Measurements from ENCODE around the gene MAVS. TPM values are rescaled to one million over a fixed set of nuclear protein-coding genes. Genes with fewer than 3 reads are reported as not detected.
"Not testable (repeated sequence)": the region's sequence is repeated elsewhere in the genome, so short reads cannot be mapped to it uniquely, and the experiment has no call there.

Gene MAVS
- total and polyA plus RNA-seq, 2 donors: 13.8 to 21.5 TPM

DNA sequence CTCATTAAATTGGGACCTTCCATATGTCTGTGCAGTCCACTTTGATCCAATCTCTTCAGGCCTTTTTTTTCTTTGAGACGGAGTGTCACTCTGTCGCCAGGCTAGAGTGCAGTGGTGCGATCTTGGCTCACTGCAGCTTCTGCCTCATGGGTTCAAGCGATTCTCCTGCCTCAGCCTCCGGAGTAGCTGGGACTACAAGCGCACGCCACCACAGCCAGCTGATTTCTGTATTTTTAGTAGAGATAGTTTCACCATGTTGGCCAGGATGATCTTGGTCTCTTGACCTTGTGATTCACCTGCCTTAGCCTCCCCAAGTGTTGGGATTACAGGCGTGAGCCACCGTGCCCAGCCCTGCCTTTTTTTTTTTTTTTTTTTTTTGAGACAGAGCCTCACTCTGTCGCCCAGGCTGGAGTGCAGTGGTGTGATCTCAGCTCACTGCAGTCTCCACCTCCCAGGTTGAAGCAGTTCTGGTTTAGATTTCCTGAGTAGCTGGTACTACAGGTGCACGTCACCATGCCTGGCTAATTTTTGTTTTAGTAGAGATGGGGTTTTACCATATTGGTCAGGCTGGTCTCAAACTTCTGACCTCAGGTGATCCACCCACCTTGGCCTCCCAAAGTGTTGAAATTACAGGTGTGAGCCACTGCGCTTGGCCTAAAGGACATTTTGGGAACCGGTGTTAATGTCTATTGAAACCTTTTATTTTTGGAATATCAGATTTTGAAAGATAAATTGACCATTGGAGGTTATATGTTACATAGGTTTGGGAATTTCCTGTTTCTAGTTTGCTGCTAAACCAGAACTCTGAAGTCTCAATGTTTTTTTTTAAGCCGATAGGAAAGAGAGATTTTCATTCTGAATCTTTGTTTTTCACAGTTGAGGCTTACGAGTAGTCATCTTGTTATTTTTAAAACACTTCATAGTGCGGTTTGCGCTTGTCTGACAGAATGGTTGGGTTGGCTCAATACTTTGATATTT is 60.4 kb downstream of the MAVS start:
- H3K4me1 ChIP-seq (ENCODE audit: insufficient read depth); H3K36me3 ChIP-seq (ENCODE audit: insufficient read depth); H3K4me3 ChIP-seq (ENCODE audit: low read depth, low read length); DNase-seq (ENCODE audit: extremely low spot score); H3K27ac ChIP-seq (ENCODE audit: low read depth): not testable (repeated sequence)
- 92% methylated on average over 17 of the region's 17 CpGs for WGBS

DNA sequence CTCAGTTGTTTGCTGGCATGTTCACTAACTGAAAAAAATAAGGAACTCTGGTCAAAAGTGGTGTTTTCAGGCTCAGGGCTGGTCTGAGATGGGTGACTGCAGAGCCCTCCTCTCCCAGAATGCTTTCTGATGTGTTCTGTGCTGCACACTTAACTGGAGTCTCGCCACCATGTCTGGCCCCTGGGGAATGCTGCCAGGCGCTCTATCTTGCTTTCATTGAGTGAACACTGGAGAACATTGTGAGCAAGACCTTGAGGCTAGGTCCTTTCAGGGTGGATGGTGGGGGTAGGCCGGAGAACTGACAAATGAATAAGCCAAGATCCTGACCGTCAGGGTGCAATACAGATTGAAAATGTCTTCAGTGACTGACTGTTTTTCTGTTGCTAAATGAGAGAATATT is 62.0 kb downstream of the MAVS start:
- peaks cover 6% of the 10 kb centered on the region for H3K36me3 ChIP-seq (ENCODE audit: insufficient read depth)
- 89% methylated on average over 4 of the region's 4 CpGs for WGBS
- no peak overlapping the region for H3K27ac ChIP-seq (ENCODE audit: low read depth)
- no peak overlapping the region for H3K4me3 ChIP-seq (ENCODE audit: low read depth, low read length)
- H3K4me1 ChIP-seq (ENCODE audit: insufficient read depth): peaks cover 2% of the 10 kb centered on the region
- no peak for DNase-seq (ENCODE audit: extremely low spot score)

DNA sequence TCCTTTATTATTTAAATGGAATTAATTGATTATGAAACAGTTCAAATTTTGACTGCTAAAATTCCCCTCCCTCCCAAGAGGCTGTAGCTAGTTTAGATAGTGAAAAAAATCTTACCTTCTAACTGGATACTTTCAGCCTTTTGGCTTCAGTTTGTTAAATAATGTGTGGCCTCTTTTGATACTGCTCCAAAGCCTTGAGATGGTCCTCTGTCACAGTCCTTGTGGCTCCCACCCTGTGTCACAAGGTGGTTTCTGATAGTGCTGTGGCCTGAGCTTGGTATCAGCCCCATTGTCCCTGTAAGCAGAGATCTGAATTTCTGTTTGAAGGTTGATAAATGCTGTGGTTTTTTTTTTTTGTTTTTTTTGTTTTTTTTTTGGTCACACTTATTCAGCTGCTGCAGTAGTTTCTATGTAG is 63.3 kb downstream of the MAVS start:
- no peaks in the 10 kb centered on the region for H3K4me1 ChIP-seq (ENCODE audit: insufficient read depth)
- no peak overlapping the region for H3K27ac ChIP-seq (ENCODE audit: low read depth)
- peaks cover 6% of the 10 kb centered on the region for H3K36me3 ChIP-seq (ENCODE audit: insufficient read depth)
- H3K4me3 ChIP-seq (ENCODE audit: low read depth, low read length): no peak overlapping the region
- no peak for DNase-seq (ENCODE audit: extremely low spot score)

DNA sequence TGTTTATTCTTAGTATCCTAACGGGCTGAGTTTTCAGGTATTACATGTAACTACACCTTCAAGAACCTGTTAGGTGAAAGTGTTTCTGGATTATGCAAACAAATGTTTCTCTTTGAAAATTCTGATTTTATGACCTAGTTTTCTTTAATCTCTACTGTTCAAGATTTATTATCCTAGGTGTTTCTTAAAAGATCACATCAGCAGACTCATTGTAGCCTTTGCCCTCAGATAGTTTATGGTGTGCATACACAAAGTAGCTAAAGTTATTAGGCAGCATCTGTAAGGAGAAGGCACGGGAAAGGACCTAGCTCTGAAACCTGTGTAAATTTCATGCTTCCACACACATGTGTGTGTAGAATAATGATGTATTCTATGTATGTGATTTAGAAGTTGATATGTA is 64.2 kb downstream of the MAVS start:
- Histone ChIP-seq H3K4me1 (ENCODE audit: insufficient read depth) (no peaks in the 10 kb centered on the region), H3K4me3 (ENCODE audit: low read depth, low read length) (no peak overlapping the region), H3K27ac (ENCODE audit: low read depth) (no peak overlapping the region), H3K36me3 (ENCODE audit: insufficient read depth) (peaks cover 6% of the 10 kb centered on the region)
- DNase-seq (ENCODE audit: extremely low spot score): no peak
- 79% methylated on average over 2 of the region's 2 CpGs for WGBS

DNA sequence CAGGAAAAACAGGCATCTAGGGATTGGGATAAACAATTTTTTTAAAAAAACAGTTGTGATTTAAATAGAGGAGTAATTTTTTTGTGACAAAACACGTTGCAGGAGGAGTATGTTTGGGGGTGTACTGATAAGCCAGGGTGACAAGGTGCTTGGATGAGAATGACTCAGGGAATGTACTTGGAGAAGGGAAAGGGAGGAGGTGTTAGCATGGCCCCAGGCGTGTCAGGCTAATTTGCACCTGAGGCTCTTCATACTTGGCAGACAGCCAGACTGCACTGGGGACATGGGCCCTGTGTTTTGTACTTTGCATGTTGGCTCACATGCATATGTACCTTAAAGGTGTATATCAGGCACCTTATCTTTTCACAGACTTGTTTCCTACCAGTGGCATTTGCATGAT is 65.3 kb downstream of the MAVS start:
- peaks cover 6% of the 10 kb centered on the region for H3K36me3 ChIP-seq (ENCODE audit: insufficient read depth)

DNA sequence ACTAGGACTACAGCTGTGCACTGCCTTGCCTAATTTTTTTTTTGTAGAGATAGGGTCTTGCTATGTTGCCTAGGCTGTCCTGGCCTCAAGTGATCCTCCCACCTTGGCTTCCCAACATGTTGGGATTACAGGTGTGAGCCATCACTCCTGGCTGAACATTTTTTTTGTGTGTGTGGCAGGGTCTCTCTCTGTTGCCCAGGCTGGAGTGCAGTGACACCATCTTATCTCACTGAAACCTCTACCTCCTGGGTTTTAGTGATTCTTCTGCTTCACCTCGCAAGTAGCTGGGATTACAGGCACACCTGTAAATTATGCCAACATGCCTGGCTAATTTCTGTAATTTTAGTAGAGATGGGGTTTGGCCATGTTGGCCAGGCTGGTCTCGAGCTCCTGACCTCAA is 67.8 kb downstream of the MAVS start:
- no peak for DNase-seq (ENCODE audit: extremely low spot score)
- Histone ChIP-seq H3K4me3 (ENCODE audit: low read depth, low read length) (no peak overlapping the region), H3K36me3 (ENCODE audit: insufficient read depth) (peaks cover 8% of the 10 kb centered on the region), H3K4me1 (ENCODE audit: insufficient read depth) (no peaks in the 10 kb centered on the region), H3K27ac (ENCODE audit: low read depth) (no peak overlapping the region)
- WGBS: 95% methylated on average over 2 of the region's 2 CpGs

More for the DNA sequence above, 65.3 kb downstream of the MAVS start:
- H3K4me3 ChIP-seq (ENCODE audit: low read depth, low read length): no peak overlapping the region
- H3K27ac ChIP-seq (ENCODE audit: low read depth): no peak overlapping the region
- WGBS: 85% methylated on average over 2 of the region's 2 CpGs
- H3K4me1 ChIP-seq (ENCODE audit: insufficient read depth): no peaks in the 10 kb centered on the region
- DNase-seq (ENCODE audit: extremely low spot score): no peak

DNA sequence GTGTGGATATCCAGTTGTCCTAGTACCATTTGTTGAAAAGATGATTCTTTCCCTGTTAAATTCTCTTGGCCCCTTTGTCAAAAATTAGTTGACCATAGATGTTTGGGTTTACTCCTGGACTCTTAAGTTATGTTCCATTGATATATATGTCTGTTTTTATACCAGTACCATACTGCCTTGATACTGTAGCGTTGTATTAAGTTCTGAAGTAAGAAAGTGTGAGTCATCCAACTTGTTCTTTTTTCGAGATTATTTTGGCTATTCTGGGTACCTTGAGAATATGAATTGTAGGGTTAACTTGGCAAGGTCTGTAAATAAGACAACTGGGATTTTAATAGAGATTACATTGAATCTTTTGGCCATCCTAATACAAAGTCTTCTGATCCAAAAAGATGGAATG is 69.1 kb downstream of the MAVS start:
- whole genome bisulfite sequencing: 75% methylated on average over 2 of the region's 2 CpGs
- no peak for DNase-seq (ENCODE audit: extremely low spot score)
- H3K36me3 ChIP-seq (ENCODE audit: insufficient read depth): peaks cover 8% of the 10 kb centered on the region

DNA sequence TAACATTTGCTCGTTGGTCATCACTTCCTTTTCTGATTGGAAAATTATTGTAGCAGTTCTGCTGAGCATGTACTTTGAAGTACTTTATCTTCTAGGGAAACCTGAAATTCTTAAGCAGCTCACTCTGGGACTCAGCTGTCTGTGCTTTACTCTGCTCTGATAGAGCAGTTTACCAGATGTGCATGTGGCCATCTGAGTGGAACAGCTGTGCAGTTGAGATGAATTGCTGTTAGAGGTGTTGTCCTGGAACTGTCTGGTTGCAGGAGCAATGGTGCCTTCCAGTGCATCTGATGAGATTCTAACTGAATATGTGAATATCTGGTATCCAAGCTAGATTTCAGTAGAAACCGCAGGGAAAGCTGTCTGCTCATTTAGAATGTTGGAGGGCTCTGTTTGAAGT is 69.7 kb downstream of the MAVS start:
- Histone ChIP-seq H3K27ac (ENCODE audit: low read depth) (no peak overlapping the region), H3K4me3 (ENCODE audit: low read depth, low read length) (no peak overlapping the region), H3K4me1 (ENCODE audit: insufficient read depth) (no peaks in the 10 kb centered on the region), H3K36me3 (ENCODE audit: insufficient read depth) (peaks cover 6% of the 10 kb centered on the region)
- WGBS: 64% methylated on average over 2 of the region's 2 CpGs
- no peak for DNase-seq (ENCODE audit: extremely low spot score)

More for the DNA sequence above, 69.1 kb downstream of the MAVS start:
- Histone ChIP-seq H3K27ac (ENCODE audit: low read depth) (no peak overlapping the region), H3K4me3 (ENCODE audit: low read depth, low read length) (no peak overlapping the region), H3K4me1 (ENCODE audit: insufficient read depth) (no peaks in the 10 kb centered on the region)

DNA sequence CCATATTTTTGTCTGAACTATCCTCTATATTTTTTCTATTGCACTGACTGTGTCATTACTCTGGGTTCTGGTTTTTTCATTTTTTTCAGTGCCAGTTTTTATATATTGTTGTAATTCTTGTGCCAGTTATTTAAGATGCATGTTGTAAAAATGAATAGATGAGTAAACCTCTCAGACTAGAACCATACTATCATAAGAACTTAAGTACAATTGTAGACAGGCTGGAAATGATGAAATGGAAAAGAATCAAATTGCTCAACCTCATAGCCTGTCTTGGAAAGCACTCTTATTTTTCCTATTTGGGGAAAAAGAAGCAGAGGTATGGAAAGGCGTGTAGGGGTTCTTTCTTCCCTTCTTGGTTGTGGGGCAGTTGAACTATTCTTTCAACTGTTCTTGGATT is 72.7 kb downstream of the MAVS start:
- H3K27ac ChIP-seq (ENCODE audit: low read depth): no peak overlapping the region
- no peak for DNase-seq (ENCODE audit: extremely low spot score)
- peaks cover 2% of the 10 kb centered on the region for H3K36me3 ChIP-seq (ENCODE audit: insufficient read depth)
- no peaks in the 10 kb centered on the region for H3K4me1 ChIP-seq (ENCODE audit: insufficient read depth)
- 95% methylated on average over 1 of the region's 1 CpG for WGBS
- H3K4me3 ChIP-seq (ENCODE audit: low read depth, low read length): no peak overlapping the region

DNA sequence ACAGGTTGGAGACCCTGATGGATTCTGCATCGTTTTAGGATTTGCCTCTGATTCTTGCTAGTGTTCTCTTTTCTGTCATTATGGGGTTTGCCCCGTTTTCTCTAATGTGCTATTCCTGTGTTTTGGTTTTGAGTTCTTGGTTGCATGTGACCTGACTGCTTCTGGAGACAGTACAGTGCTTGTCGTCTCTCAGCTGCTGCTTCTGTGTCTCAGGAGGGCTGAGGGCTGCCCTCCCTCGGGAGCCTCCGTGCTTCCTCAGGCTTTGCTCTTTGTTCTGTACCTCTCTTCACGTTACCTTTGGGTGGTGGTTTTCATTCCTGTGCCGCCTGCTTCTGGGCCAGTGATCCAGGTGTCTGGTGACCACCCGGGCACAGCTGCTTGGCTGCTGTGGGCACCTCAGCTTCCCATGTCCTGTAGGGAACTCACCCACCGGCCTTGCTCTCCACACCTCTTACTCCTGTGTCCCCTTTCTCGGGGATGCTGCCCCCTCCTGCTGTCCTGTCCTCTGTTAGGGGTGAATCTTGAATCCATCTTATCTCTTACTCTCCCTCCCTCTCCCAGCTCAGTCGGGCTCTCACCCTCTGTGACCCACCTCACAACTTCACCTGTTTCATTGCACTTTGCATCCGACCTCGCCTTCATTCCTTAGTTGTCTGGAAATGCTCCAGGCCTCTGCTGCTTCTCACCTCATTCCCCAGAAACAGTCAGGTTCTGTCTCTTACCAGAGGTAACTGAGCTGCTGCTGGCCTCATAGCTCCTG is 75.8 kb downstream of the MAVS start:
- Histone ChIP-seq H3K36me3 (ENCODE audit: insufficient read depth) (peaks cover 2% of the 10 kb centered on the region), H3K4me1 (ENCODE audit: insufficient read depth) (no peaks in the 10 kb centered on the region), H3K27ac (ENCODE audit: low read depth) (no peak overlapping the region), H3K4me3 (ENCODE audit: low read depth, low read length) (no peak overlapping the region)
- no peak for DNase-seq (ENCODE audit: extremely low spot score)
- WGBS: 84% methylated on average over 13 of the region's 13 CpGs

DNA sequence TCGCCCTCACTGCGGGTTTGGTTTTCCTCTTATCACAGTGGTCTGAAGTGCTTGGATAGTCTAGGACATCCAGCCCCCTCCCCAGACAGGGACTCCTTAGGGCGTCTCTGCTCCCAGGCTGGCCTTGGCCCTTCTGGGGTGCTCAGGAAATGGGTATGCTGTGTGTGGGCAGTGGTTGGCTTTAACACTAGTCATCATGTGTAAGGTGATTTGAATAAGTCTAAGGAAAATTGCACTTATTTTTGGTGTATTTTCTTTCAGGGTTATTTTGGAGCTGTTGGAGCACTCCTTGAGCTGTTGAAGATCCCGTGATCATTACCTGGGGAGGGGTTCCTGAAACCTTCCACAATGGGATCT is 76.3 kb downstream of the MAVS start:
- WGBS: 94% methylated on average over 4 of the region's 4 CpGs
- Histone ChIP-seq H3K4me3 (ENCODE audit: low read depth, low read length) (no peak overlapping the region), H3K36me3 (ENCODE audit: insufficient read depth) (peaks cover 2% of the 10 kb centered on the region), H3K27ac (ENCODE audit: low read depth) (no peak overlapping the region), H3K4me1 (ENCODE audit: insufficient read depth) (no peaks in the 10 kb centered on the region)
- DNase-seq (ENCODE audit: extremely low spot score): no peak

DNA sequence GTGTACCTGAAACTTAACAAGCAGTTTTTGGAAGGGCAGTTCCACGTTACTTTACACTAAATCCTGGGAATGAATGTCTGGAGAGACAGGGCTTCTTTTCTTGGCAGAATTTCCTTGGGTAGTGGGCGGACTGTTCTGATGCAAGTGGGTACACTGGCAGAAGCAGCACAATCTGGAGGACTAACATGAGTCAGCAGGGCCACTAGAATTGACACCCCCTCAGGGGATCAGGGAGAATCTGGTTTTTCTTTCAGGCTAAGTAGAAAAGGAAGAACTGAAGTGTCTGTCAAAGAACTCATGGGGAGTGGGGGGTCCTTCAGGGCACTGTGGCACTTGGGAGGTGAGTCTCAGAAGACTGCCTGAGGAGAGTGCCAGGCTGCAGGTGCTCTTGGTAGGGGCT is 77.2 kb downstream of the MAVS start:
- Histone ChIP-seq H3K4me3 (ENCODE audit: low read depth, low read length) (no peak overlapping the region), H3K4me1 (ENCODE audit: insufficient read depth) (no peaks in the 10 kb centered on the region), H3K27ac (ENCODE audit: low read depth) (no peak overlapping the region), H3K36me3 (ENCODE audit: insufficient read depth) (no peaks in the 10 kb centered on the region)
- 77% methylated on average over 2 of the region's 2 CpGs for WGBS
- no peak for DNase-seq (ENCODE audit: extremely low spot score)

DNA sequence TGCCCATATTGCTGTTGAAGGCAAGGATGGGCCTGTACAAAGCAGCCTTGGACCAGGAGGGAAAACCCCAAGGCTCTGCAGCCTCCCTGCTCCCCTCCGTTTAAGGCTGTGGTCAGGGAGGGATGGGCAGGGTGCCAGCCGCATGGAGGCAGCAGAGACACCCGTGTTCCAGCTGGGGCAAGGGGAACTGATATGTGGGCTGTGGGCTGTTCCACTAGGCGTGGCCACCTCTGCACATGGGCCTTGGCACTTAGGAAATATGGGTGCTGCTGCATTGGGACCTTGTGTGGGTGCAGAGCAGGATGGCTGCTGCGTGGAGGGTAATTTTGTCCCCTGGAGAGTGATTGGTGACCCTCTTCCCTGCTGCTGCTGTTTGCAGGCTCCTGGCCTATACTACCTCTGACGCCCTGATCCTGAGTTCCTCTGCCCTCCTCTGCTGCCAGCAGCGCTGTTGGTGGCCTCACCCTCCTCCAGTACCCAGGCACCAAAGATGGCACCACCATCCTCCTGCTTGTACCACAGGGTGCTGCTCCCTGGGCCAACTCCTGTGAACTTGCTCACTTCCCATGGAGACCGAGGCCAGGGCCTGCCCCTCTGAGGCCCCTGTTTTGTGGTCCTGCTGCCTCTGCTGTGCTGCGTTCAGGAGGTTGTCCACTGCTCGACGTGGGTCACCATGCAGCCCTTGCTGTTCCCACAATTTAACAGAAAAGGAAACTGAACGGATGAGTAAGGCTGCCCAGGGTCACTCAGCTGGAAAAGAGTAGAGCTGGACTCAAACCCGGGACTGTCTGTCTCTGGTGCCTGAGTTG is 77.9 kb downstream of the MAVS start:
- Histone ChIP-seq H3K4me1 (ENCODE audit: insufficient read depth) (no peaks in the 10 kb centered on the region), H3K4me3 (ENCODE audit: low read depth, low read length) (no peak overlapping the region), H3K36me3 (ENCODE audit: insufficient read depth) (no peaks in the 10 kb centered on the region), H3K27ac (ENCODE audit: low read depth) (no peak overlapping the region)
- no peak for DNase-seq (ENCODE audit: extremely low spot score)
- 69% methylated on average over 13 of the region's 13 CpGs for WGBS
